ENCODE data around the gene MCM3AP. TPM values are rescaled to one million over a fixed set of nuclear protein-coding genes. Genes with fewer than 3 reads are reported as not detected.

Gene MCM3AP
- total and polyA plus RNA-seq, 9 of the 15 experiments (the other 6 are each of a cell fraction or from before 2014, with no cell fraction given) = 6.5 to 179 (median 69.6) TPM

- H3K4me3 ChIP-seq = no peak overlapping the region
- in situ Hi-C loops (cut with MboI) = no loop called here
- intact Hi-C loops (cut with micrococcal nuclease) = no loop called here
- peaks cover 4 to 18% of the 10 kb centered on the region in 2 experiments; a peak in 3 of 5 replicates for H3K4me1 ChIP-seq (replicated peaks in 1 of 2; ENCODE audit: control insufficient read depth in 2 of 2, insufficient read depth in 2 of 2, low read length in 2 of 2)
- H3K4me2 ChIP-seq (ENCODE audit: insufficient read depth, low read length) = no peak overlapping the region
- no peak overlapping the region for H3K27ac ChIP-seq (ENCODE audit: extremely low read depth, low read depth, low read length)
- no peak for FAIRE-seq
- ChIA-PET CTCF (ENCODE audit: low intra/inter-chr PET ratio) (no interaction called here), POLR2A (interaction anchor here (0.6 kb wide), 2 partner anchors 20 to 1503 kb away, joined by 3 read pairs; no protein-coding TSS in a partner anchor)
- no peak overlapping the region for H2AFZ ChIP-seq (ENCODE audit: low read depth, low read length)
- H3K79me2 ChIP-seq (ENCODE audit: control insufficient read depth, insufficient read depth, low read length) = no peaks in the 10 kb centered on the region
- TF ChIP-seq MTA3 (IDR thresholded peaks at IDR 0.05; ENCODE audit: borderline replicate concordance) = no peak
- no peak for TF ChIP-seq MCM7 (IDR thresholded peaks at IDR 0.05)
- no peak for DNase-seq (ENCODE audit: extremely low read depth in 1 of 4, low spot score in 3 of 4)
- H3K36me3 ChIP-seq (ENCODE audit: control insufficient read depth, insufficient read depth, low read length) = peaks cover 100% of the 10 kb centered on the region
- H3K27me3 ChIP-seq (ENCODE audit: control insufficient read depth in 2 of 2, insufficient read depth in 2 of 2, low read length in 2 of 2) = no peaks in the 10 kb centered on the region
- no peak overlapping the region for H3K9ac ChIP-seq (ENCODE audit: insufficient read depth in 1 of 2, low read depth in 2 of 2, low read length in 2 of 2)
- H3K9me1 ChIP-seq (ENCODE audit: control insufficient read depth, insufficient read depth, low read length) = no peaks in the 10 kb centered on the region
- BruUV-seq (replicated peaks) = no TSS peak
- 88% methylated on average over 20 of the region's 20 CpGs for WGBS (ENCODE audit: insufficient coverage, low coverage, missing lambda C conversion rate)
- no peak for ATAC-seq
- H4K20me1 ChIP-seq (replicated peaks; ENCODE audit: control insufficient read depth, insufficient read depth, low read length) = no peaks in the 10 kb centered on the region
- H3K9me3 ChIP-seq (replicated peaks; ENCODE audit: control insufficient read depth, insufficient read depth, low read depth, low read length) = no peaks in the 10 kb centered on the region
These were observed 89.7 kb downstream of the MCM3AP start for GRCh38 chr21:46195595-46196195.

GRCh38 chr21:46194374-46195334 is 90.8 kb downstream of the MCM3AP start:
- Histone ChIP-seq H3K79me2 (ENCODE audit: control insufficient read depth, insufficient read depth, low read length) (no peaks in the 10 kb centered on the region), H3K4me3 (no peak overlapping the region), H3K27me3 (ENCODE audit: control insufficient read depth in 2 of 2, insufficient read depth in 2 of 2, low read length in 2 of 2) (no peaks in the 10 kb centered on the region), H4K20me1 (replicated peaks; ENCODE audit: control insufficient read depth, insufficient read depth, low read length) (no peaks in the 10 kb centered on the region), H3K4me2 (ENCODE audit: insufficient read depth, low read length) (no peak overlapping the region), H3K4me1 (replicated peaks in 1 of 2; ENCODE audit: control insufficient read depth in 2 of 2, insufficient read depth in 2 of 2, low read length in 2 of 2) (peaks cover 9 to 28% of the 10 kb centered on the region in 2 experiments; a peak in 4 of 5 replicates), H3K9me3 (replicated peaks; ENCODE audit: control insufficient read depth, insufficient read depth, low read depth, low read length) (no peaks in the 10 kb centered on the region), H3K36me3 (ENCODE audit: control insufficient read depth, insufficient read depth, low read length) (peaks cover 99% of the 10 kb centered on the region), H3K9me1 (ENCODE audit: control insufficient read depth, insufficient read depth, low read length) (no peaks in the 10 kb centered on the region), H3K27ac (ENCODE audit: extremely low read depth, low read depth, low read length) (no peak overlapping the region), H2AFZ (ENCODE audit: low read depth, low read length) (no peak overlapping the region), H3K9ac (ENCODE audit: insufficient read depth in 1 of 2, low read depth in 2 of 2, low read length in 2 of 2) (no peak overlapping the region; a peak in 1 of 4 replicates)
- FAIRE-seq = no peak
- ATAC-seq = no peak
- ChIA-PET POLR2A (no interaction called here), CTCF (ENCODE audit: low intra/inter-chr PET ratio) (no interaction called here)
- WGBS (ENCODE audit: insufficient coverage, low coverage, missing lambda C conversion rate) = 91% methylated on average over 28 of the region's 34 CpGs
- in situ Hi-C loops (cut with MboI) = no loop called here
- no TSS peak for BruUV-seq (replicated peaks)
- TF ChIP-seq FOXK1 (CRISPR knock-in tag; IDR thresholded peaks at IDR 0.05; ENCODE audit: borderline replicate concordance) = no peak
- peak; percentile 40; the same call in 1 of the 2 replicates for TF ChIP-seq POLR2G (IDR thresholded peaks at IDR 0.05; ENCODE audit: low read depth, low read length)
- TF ChIP-seq FOXM1 (IDR thresholded peaks at IDR 0.05; ENCODE audit: low read depth) = no peak
- no peak for TF ChIP-seq FOXM1 (CRISPR knock-in tag; IDR thresholded peaks at IDR 0.05; ENCODE audit: low read depth)
- TF ChIP-seq SFPQ (IDR thresholded peaks at IDR 0.05; ENCODE audit: low read depth, low read length) = no peak
- intact Hi-C loops (cut with micrococcal nuclease) = no loop called here
- DNase-seq (ENCODE audit: extremely low read depth in 1 of 4, low spot score in 3 of 4) = no peak

Data from K562 (cell line).